Erythroblast (primary cell): ENCODE measurements around the gene DUSP10.

ENCODE experiments used
- DNase-seq, 2 experiments: peaks; one replicate each; lab custom pipeline; 2025; lab: John Stamatoyannopoulos, UW
- GATA1 ChIP-seq: IDR thresholded peaks from 2 replicates; pipeline ENCODE4 v1.6.1; 2011; ENCODE audit warnings: low read depth, mild to moderate bottlenecking, control low read depth, low read length, moderate library complexity
- POLR2A ChIP-seq: IDR thresholded peaks from 2 replicates; pipeline ENCODE4 v1.6.1; 2011; ENCODE audit warnings: mild to moderate bottlenecking, low read length

DUSP10 gene

DNA sequence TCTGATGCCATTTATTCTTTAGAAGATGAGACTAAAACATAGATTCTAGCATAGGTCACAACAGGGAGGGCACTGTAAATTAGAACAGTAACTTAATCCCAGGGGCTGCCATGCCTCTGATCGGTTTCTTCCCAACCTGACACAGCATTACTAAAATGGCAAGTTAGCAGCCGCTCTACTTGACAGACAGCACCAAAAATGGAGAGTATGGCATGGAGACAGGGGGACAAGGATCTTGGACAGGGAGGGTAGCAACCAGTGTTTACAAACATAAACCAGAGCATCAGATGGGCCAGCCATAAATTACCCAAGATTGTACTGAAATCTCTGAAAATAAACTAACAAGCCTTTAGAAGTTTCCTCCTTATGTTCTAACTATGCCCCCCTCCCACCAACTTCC is 5.9 kb downstream of the DUSP10 start:
- no peak for DNase-seq
- TF ChIP-seq POLR2A (no peak), GATA1 (no peak)

DNA sequence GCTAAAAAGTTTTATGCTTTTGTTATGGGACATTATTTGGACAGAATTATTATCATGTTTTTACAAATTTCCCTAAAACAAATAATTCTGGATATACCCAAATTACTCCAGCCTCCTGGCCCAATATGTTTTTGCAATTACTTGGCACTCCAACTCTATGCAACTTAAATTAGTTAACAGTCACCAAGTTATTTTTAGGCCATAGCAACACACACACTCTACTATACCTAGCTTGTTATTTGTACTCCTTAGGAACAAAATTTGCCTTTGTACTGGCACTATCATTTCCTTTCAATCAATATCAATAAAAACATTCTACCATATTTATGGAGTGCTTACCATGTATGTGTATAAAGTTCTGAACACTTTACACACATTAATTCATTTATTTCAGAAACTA is 7.7 kb downstream of the DUSP10 start:
- TF ChIP-seq GATA1 = no peak
- TF ChIP-seq POLR2A = no peak
- no peak for DNase-seq

DNA sequence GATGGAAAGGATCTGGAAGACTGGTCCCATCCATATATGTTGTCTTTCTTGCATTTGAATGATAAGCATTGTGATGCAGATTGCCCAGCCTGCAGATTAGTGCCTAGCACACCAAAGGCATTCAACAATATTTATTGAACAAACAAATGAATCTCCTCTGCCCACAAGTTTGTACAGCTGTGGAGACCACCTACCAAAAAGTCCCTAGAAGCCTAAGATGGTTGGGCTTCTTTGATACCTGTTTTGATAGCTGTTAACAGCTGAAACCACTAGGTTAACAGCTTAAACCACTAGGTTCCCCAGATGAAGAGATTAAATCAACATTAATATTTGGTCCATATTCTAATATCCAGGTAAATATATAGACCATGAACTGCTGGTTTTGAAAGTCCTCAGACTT is 9.8 kb downstream of the DUSP10 start:
- DNase-seq = no peak
- TF ChIP-seq GATA1 = no peak
- TF ChIP-seq POLR2A = no peak

DNA sequence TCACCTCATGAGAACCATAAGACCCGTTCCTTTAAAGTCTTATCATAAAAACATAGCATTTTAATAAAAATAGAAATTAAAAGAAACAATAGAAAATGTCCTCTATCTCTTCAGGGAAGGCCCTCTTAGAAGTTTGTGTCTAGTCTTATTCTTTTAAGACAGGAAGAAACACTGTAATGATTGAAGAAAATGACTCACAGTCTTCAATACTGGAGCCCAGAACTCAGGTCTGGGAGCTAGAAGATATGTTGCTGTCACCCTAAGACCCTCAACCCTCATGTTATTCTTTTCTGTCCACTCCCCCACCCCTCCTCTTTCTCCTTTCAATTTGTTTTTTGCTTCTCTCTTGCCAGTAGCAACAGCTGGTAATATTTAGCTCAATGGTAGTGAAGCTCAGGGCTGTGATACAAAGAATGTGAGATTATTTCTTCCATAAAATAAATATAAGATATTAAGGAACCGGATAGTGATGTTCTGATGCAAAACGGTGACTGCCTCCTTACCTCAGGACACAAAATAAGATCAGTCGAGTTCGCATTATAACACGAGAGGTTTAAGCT is 12.0 kb downstream of the DUSP10 start:
- no peak for TF ChIP-seq GATA1
- no peak for TF ChIP-seq POLR2A
- no peak for DNase-seq

DNA sequence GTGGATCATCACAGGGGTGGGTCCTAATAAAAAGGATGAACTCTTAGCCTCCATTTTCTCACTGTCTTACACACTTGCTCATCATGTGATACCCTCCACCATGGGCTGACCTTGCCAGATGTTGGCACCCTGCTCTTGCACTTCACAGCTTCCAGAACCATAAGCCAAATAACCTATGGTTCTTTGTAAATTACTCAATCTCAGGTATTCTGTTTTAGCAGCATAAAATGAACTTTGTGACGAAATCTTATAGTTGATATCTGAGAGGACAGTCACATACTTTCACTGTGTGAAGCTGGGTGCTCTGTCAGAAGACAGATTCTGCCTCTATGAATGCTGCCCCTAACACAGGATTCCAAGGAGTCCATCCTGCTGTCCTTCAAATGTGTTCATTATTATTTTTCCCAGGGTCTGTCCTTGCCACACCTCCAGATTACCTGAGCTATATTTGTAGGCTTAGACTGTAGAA is 13.8 kb downstream of the DUSP10 start:
- TF ChIP-seq GATA1 = no peak
- TF ChIP-seq POLR2A = no peak
- DNase-seq = no peak

DNA sequence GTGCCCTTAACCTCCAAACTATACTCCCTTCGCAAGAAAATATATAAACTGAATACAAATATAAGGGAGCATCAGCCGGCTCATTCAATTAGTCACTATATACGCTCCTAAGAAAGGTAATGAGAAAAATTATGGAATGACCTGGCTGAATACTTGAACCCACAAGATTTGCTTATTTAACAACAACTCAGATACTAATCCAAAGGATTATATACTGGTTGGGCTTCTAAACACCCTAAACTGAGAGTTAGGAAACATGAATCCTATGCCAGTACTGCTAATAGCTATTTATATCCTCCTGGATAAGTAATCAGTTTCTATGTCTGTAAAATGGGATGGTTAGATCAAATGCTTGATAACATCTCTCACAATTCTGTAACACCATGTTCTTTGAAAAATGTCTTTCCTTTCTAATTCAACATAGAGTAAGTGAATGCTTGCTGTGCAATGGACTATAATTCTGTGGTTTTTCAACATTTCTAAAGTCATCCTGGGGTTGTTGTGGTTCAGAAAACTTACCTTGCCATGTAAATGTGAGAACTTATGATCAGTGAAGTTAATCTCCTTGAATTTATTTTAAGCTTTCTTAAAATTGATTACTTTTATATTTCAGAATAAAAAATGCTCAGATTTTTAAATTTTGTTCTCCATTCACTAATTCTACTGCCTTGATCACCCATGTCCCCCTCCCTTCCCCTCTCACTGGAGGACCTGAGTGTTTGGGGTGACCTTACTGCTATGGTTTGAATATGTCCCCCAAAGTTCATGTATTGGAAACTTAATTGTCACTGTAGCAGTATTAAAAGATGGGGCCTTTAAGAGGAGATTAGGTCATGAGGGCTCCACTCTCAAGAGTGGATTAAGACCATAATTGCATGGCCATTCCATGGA is 14.5 kb downstream of the DUSP10 start:
- DNase-seq = no peak
- TF ChIP-seq POLR2A (no peak), GATA1 (no peak)

DNA sequence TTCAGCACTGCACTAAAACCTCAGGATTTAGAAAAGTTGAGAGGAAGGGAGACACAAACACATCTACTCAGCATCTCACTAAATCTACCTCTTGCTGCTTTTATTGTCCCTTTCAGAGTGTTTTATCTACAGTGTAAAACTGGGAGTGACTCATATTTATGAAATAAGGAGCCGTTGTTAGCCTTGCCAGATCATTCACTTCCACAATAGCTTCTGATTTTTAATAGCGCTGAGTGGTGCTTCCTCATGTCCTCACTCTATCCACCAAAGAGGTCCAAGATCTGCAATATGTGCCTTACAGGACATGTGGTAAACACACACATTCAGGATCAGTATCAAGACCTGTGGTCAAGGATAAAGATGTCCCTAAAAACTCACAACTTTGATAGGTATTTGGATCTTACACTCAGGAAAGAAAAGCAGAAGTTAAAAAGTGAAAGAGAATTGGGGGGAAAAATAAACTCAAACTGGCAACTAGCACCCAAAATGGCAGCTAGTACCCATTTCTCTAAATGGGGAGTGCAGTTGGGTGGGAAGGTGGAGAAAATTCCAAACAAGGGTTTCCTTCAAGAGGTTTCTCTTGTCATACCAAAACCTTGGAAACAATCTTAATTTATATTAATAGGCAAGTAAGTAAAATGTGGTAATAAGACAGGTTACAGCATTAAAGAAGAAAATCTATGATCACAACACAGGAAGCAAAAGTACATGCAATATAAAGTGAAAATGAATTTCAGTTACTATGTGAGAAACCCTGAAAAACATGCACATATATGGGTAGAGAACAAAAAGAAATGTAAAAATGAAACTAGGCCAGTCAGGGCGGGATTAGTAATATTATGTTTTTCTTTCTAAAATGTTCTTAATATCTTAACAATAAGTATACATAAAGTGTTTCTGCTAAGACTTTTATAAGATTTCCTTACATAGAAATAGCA is 15.9 kb downstream of the DUSP10 start:
- TF ChIP-seq POLR2A (no peak), GATA1 (no peak)
- no peak for DNase-seq

DNA sequence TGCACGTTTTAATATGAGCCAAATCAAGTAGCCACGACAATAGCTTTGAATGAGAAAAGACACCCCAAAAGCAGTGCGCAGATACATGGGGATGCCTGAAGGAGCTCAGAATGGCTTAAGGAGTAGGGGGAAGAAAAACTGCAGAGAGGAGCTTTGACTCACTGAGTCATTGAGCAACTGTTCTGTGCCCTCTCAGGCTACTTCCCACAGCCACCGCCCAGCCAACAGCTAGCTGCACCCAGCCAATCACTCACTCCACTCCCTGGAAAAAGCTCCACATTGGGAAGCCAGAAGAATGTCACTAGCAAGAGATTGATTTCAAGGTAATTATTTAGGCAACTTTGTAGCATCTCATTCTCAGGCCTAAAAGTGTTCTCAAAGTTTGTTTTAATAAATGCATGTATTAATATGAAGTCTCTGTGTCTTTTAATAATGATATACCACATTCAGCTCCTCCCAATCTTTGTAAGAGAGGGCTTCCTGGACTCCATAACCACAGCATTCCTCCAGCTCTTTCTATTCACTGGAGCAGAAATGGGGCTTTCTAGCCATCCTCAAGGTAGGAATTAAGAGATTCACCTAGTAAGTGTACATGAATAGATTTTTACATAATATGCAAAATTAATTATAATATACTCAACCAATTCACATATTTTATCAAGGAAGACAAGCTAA is 16.8 kb downstream of the DUSP10 start:
- DNase-seq = no peak
- TF ChIP-seq GATA1 = no peak
- TF ChIP-seq POLR2A = no peak

DNA sequence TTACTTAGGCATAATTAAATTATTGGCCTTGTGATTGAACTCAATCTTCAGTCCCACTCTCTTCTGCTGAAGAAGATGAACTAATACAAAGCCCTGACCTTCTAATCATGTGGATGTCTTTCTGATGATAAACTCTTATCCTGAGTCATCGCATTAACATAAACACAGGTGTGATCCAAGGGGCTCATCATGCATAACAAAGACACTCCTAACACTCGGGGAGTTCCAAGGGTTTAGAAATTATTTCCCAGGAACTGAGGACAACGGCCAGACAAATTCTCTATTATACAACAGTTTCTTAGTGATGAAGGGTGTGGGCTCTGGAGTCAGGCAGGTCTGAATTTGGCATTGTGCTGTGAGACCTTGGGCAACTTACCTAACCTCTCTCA is 18.0 kb downstream of the DUSP10 start:
- no peak for TF ChIP-seq GATA1
- no peak for TF ChIP-seq POLR2A
- no peak for DNase-seq

DNA sequence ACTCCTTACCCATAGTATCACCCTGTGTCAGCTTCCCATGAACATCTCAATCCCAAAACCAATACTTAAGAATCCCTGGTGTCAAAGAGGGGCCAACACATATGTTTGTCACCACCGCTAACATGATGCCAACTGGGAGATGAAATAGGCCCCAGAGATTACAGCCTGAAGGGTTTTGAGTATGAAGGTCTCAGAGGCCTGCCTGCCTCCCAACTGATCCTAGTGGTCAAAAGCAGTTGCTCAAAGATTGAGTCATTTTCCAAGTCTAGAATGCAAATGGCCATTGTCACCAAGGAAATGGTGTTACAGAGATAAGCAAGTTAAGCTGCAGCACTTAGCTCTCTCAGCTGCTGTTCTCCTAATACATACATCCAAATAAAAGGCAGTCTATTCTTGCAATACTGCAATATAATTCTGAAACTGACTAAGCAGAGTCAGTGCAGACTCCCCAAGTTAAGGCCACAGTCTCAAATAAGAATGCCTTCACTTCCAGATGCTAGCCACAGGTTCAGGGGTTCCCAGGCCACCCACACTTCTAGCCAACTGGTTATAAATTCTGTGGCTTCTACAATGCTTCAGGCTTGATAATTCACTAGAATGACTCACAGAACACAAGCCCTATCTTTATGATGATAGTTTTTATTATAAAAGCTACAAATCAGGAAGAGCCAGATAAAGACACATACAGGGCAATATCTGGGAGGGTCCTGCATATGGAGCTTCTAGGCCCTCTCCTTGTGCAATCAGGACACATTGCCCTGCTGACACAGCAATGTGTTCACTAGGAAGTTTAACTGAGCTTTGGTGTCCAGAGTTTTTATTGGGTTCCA is 18.7 kb downstream of the DUSP10 start:
- no peak for TF ChIP-seq POLR2A
- TF ChIP-seq GATA1 = no peak
- DNase-seq = no peak

DNA sequence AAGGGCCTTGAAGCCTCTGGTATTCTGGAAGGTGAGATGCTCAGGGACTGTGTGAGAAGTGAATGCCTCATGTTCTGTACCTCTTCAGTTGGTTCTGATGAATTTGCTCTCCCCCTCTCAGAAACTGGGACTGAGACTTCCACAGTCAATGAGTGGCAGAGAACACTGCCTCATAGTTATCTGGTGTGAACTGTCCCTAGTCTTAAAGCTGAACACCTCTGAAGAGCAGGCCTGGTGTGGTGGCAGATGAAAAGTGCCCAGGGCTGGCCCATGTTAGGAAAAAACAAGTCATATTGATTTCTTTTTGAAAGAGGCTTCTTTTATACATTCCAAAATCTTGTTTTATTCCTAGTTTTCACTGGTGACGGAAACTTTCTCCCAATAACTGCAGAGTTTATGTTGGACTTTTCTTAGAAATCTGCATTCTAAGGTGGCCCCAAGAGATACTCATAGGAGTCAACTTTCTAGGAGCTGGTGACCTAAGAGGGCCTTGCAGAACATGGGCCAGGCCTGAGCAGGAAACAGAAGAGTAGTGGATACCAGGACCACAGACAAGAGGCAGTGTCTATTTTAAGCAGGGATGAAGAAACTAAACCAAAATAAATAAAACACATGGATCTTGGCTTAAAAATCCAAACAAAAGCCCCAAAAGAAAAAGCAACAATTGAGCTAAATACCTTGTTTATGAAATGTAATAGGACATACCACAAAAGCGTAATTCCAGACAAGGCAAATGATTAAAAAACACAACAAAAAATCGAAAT is 19.5 kb downstream of the DUSP10 start:
- TF ChIP-seq POLR2A (no peak), GATA1 (no peak)
- DNase-seq = no peak

DNA sequence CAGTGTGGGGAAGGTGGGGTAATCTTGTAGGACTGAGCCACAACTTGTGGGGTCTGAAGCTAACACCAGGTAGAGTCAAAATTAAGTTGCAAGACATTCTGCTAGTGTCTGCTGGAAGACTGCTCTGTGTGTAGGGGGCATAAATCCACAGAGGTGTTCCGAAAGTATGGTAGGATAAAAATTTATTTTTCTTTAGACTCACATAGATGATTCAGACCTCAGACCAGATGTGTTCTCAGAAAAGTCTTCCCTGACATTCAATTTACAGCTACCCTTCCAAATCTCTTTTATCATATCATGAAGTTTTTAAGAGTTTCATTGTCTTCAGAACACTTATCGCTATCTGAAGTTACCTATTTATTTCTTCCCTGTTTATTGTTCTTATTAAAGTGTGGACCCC is 21.3 kb downstream of the DUSP10 start:
- no peak for DNase-seq
- TF ChIP-seq GATA1 (no peak), POLR2A (no peak)
